IPS-NIHi11 (cell line): Measurements from ENCODE around the gene FHOD3.

ENCODE experiments used
- DNase-seq: peaks from one replicate; pipeline ENCODE4 v3.0.0; 2012; ENCODE audit warnings: mixed read lengths, low spot score

Gene FHOD3

GRCh38 chr18:36630917-36631316 is 333.4 kb downstream of the FHOD3 start:
- DNase-seq = no peak

GRCh38 chr18:36633961-36634412 is 336.5 kb downstream of the FHOD3 start:
- no peak for DNase-seq

DNA sequence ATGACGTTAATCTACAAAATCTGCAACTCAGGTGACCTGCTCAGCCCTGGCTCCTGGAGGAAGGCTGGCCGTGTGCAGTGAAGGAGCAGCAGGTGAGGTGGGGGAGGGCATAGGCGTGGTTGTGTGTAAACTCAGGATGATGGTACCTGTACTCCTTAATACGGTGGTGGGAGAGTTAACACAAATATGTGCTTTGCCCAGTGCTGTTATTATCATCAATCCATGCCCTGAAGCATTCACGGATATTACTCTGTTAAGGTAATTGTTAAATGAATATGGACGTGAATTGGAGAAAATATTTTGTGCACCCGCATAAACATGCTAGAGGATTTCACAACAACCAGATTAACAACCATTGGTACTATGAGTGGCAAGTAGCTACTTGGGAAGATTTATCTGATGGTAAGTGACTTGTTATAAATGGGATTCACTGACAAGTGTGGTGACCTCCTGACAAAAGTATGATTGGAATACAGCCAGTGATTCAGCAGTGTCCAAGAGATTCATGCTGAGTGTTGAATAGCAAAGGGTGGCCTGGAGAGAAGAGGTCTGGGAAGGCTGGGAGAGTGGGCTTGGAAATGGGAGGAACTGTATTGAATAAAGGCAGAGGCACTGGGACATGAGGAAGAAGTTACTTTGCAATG is 337.2 kb downstream of the FHOD3 start:
- DNase-seq = no peak

DNA sequence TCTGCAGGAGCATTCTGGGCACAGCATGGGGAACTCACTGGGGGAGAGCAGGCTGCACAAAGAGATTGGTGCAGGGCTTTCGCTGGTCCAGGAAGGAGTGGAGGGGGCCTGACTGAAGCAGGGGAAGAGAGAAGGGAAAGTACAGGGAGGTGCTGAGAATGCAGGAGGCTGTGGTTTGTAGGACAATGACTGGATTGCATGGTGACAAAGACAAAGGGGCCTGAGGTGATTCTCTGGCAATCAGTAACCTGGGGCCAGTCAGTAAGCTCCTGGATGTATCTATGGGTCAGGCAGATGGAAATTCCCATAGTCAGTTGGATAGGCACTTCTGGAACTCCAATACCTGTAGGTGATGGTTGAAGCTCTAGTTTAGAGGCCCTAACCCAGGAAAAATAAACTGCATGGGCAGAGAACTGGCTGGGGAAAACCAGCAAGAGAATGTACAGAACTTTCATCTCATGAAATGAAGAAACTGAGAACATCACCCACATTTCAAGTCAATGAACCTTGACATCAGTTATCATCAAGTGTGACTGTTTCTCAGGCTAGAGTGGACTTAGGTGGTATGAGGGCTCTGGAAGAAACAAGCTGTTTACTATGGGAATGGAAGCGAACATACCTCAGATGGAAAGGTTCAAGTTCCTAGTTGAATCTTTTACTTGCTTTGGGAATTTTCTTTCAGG is 338.0 kb downstream of the FHOD3 start:
- DNase-seq = no peak

GRCh38 chr18:36636237-36636817 is 338.8 kb downstream of the FHOD3 start:
- DNase-seq = no peak

DNA sequence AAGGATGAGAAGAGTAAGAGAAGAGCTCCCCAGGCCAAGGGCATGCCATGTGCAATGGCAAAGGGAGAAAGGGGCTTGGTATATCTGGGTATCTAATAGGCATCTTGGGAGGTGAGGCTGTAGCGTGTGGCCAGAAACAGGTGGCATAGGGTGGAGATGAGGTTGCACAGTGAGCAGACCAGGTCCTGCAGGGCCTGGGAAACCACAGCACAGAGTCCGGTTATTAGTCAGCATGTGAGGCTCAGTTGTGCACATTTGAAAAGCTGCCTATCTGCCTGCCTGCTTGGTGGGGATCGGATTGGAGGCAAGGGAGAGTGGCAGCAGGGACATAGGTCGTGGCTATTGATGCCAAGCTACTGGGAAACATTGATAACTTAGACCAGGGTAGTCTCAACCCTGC is 340.7 kb downstream of the FHOD3 start:
- no peak for DNase-seq

DNA sequence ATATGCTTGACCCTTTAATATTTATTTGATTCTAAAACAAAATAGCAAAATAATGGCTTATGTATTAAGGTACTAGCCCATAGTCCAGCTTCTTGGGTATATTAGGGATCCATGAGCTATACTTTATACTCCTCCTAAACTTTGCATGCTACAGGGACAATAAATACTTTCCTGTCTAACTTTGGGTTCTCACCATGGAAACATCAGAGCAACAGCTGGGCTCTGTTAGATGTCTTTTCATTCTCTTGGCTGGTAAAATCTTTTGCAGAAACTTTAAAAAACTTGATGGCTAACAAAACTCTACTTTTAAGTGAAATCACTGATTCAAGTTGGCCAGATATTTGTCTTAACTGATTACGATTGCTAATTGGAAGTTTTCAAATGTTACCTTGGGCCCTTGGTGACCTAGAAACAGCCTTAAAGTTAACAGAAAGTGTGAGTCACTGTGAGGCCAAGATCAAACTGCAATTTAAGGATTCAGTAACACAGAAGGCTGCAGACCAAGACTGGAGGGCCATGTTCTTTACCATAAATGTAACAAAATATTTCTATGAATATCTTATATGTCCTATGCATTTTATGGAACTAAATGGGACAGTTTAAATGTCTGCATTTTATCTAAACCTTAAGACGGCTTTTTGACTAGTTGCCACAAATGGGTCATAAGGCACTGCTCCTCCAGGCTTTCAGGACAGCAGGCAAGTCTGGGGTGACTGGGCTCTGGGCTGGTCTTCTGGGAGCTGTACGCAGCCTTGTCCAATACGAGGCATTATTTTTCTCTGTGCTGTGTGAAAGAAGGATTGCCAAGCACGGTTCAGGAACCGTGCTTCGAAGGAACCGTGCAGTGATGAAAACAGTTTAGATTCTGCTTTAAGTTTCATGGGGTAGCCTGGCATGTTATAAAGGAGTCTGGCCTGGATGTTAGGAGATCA is 342.8 kb downstream of the FHOD3 start:
- DNase-seq = no peak

GRCh38 chr18:36643061-36643460 is 345.5 kb downstream of the FHOD3 start:
- DNase-seq = no peak

GRCh38 chr18:36648803-36649202 is 351.3 kb downstream of the FHOD3 start:
- no peak for DNase-seq

DNA sequence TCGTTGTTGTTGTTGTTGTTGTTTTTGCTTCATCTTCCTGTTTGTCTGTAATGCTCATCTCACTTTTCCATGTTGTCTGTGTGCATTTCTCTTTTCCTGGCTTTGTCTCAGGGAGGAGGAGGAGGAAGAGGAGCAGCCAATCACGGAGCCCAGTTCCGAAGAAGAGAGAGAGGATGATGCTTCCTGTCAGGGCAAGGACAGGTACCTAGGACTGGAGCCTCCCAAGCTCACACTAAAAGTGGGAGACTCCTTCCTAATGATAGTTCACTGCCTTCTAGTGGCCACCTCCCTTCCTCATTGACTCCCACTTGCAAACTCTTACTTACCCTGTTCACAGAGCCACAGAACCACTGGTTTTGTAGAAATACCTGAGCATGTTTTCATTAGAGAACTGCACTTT is 351.7 kb downstream of the FHOD3 start:
- DNase-seq = no peak

GRCh38 chr18:36650266-36650665 is 352.8 kb downstream of the FHOD3 start:
- DNase-seq = no peak

GRCh38 chr18:36650906-36651305 is 353.4 kb downstream of the FHOD3 start:
- no peak for DNase-seq

DNA sequence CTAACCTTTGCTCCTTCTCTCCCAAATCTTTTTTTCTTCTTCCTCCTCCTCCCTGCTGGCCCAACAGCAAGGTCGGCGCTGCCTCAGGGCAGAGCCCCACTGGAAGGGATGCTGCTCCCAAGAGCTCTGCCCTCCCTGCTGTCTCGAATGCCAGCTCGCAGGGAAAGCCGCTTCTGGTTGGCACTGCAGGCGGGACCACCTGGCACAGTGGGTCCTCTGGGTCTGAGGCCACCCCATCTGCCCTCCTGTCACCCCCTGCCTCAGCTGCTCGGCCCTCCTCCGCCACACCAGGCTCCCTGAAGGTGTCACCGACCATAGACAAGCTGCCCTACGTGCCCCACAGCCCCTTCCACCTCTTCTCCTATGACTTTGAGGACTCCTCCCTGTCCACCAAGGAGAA is 355.0 kb downstream of the FHOD3 start:
- no peak for DNase-seq

DNA sequence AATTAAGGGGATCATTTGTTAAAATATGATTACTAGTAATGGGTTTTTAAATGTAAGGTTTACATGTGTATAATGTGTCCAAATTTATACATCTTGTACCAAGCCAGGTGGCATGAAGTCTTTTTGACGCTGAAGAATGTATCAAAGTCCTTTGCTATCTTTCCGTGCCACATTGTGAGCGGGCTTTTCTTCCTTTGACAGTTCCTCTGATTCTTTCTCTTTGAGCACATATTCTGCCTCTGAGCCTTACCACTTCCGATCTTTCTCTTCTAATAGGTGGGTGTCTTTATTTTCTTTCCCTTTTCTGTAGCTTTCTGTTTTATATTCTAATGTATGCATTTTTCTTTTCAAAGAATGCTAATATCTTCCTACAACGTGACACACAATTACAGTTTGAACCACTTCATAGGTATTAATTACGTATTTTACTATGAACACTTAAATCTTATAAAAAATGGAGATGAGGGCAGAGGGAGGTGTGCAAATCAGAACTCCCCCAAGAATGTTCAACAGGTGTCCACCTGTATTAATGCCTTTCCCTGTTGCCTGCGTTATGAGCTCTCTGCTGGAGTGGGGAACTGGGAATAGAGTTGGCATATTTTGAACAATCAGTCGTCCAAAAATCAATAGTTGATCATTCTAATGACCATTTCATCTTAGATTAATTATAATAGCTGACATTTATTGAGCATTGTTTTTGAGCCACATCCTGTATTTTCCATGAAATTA is 355.8 kb downstream of the FHOD3 start:
- DNase-seq = no peak

GRCh38 chr18:36653870-36654269 is 356.4 kb downstream of the FHOD3 start:
- no peak for DNase-seq

GRCh38 chr18:36655074-36655473 is 357.6 kb downstream of the FHOD3 start:
- DNase-seq = no peak

DNA sequence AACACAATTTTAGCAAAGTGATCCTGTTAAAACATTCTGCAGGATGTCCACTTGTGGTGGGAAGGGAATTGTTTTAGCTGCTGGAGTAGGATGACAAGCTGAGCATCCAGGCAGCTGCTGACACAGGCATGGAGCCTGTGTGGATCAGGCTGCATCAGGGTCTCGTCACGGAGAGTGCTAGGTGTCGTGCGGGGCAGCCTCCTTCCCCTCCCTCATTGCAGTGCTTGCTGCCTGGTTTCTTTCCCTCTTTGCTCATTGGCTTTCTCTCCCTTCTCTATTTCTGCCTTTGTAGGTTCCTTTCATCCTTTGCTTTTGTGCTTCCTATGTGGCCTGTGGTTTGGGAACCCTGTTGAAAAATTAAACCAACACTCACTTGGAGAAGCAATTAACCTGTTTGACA is 358.4 kb downstream of the FHOD3 start:
- DNase-seq = no peak

DNA sequence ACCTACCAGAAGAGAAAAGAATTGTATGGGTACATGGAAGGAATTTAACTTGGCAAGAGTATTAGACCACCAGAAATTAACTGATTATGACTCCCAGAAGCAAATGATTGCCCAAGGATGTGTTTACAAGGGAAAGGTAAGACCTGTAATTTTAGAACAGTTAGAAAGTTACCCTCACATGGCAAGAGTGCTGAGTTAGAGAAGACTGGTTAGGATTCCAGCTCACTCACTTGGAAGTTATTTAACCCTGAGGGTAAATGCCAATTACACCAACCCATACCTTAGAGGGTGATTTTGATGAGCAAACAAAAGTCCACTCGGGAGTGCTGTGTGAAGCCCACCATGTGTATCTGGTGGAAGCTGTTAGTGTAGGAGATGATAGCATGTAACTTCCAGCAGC is 361.1 kb downstream of the FHOD3 start:
- DNase-seq = no peak

- DNase-seq = no peak
Measured at GRCh38 chr18:36660311-36660710, 362.8 kb downstream of the FHOD3 start.

DNA sequence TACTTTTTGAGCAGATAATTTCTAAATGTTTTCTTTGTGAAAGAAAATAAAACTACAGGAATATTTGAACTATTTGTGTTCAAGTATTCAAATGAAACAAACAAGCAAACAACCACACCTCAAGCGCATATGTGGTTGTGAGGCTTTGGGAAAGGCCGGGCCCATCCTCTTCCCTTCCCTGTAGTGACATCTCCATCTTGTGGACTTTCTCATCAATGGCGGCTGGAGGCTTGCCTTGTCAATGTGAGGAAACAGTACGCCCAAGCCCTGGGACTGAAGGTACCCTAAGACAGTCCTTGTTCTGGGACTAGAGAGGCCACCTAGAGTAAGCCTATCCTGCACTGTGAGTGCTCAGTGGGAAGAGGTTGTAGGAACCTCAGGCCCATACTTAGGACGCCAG is 364.5 kb downstream of the FHOD3 start:
- peak; percentile 33 for DNase-seq

GRCh38 chr18:36663312-36663711 is 365.8 kb downstream of the FHOD3 start:
- no peak for DNase-seq

- no peak for DNase-seq
Measured at GRCh38 chr18:36665952-36666351, 368.4 kb downstream of the FHOD3 start.
